GM19468 (cell line): ENCODE data around the gene GNS.

Experiments used
- ATAC-seq: cut with Tn5 transposase; IDR thresholded peaks from one replicate; pipeline ENCODE4 v1.9.1; 2021; ENCODE audit warnings: mild to moderate bottlenecking, moderate library complexity, moderate number of reproducible peaks; ENCODE audit not compliant: unreplicated experiment; ENCODE audit errors: extremely low read depth

Gene GNS

GRCh38 chr12:64742416-64742815 is 16.8 kb downstream of the GNS start:
- ATAC-seq: no peak

GRCh38 chr12:64740646-64741045 is 18.6 kb downstream of the GNS start:
- no peak for ATAC-seq

GRCh38 chr12:64739778-64740177 is 19.4 kb downstream of the GNS start:
- no peak for ATAC-seq

GRCh38 chr12:64737539-64737938 is 21.7 kb downstream of the GNS start:
- no peak for ATAC-seq

- ATAC-seq: no peak
Observed at GRCh38 chr12:64736771-64737170, 22.4 kb downstream of the GNS start.

- no peak for ATAC-seq
Observed at GRCh38 chr12:64735442-64735841, 23.8 kb downstream of the GNS start.

- no peak for ATAC-seq
Observed at GRCh38 chr12:64733857-64734256, 25.3 kb downstream of the GNS start.

- ATAC-seq: no peak
Observed at GRCh38 chr12:64731683-64732082, 27.5 kb downstream of the GNS start.

GRCh38 chr12:64730588-64730969 is 28.6 kb downstream of the GNS start:
- ATAC-seq: no peak

- no peak for ATAC-seq
Observed at GRCh38 chr12:64729909-64730587, 29.2 kb downstream of the GNS start.

- no peak for ATAC-seq
Observed at GRCh38 chr12:64724201-64724745, 34.9 kb downstream of the GNS start.

- ATAC-seq: no peak
Observed at GRCh38 chr12:64723630-64724029, 35.6 kb downstream of the GNS start.

- ATAC-seq: no peak
Observed at GRCh38 chr12:64722835-64723234, 36.4 kb downstream of the GNS start.

- no peak for ATAC-seq
Observed at GRCh38 chr12:64720884-64721283, 38.3 kb downstream of the GNS start.

GRCh38 chr12:64718649-64719048 is 40.6 kb downstream of the GNS start:
- ATAC-seq: no peak

- ATAC-seq: no peak
Observed at GRCh38 chr12:64716839-64717455, 42.3 kb downstream of the GNS start.

GRCh38 chr12:64716371-64716770 is 42.8 kb downstream of the GNS start:
- no peak for ATAC-seq

- peak; percentile 60 for ATAC-seq
Observed at GRCh38 chr12:64714551-64714968, 44.6 kb downstream of the GNS start.

GRCh38 chr12:64713376-64713775 is 45.8 kb downstream of the GNS start:
- no peak for ATAC-seq

GRCh38 chr12:64709429-64709828 is 49.8 kb downstream of the GNS start:
- no peak for ATAC-seq

GRCh38 chr12:64707926-64708325 is 51.3 kb downstream of the GNS start:
- no peak for ATAC-seq

- no peak for ATAC-seq
Observed at GRCh38 chr12:64707362-64707761, 51.8 kb downstream of the GNS start.
